ENCODE results near the gene CDIP1.

DNA sequence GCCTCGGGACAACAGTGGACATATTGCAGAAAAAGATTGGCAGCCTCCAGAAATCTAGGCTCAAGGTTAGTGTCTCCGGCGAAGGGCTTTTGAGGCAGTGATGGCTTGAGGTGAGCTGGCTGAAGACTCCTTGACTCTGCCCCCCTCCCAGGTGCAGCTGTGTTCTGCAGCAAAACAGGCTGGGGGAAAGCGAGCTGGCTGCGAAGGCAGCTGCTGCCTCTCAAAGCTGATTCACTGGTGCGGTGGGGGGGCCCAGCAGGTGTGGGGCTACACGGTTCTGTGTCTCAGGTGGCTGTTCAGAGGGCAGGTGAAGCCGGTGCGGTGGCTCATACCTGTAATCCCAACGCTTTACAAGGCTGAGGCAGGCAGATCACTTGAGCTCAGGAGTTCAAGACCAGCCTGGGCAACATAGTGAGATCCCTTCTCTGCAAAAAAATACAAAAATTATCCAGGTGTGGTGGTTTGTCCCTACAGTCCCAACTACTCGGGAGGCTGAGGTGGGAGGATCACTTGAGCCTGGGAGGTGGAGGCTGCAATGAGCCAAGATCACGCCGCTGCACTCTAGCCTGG, 40.5 kb upstream of the CDIP1 start:
- TF ChIP-seq POLR2A (IDR thresholded peaks at IDR 0.05) (no peak), EP300 (IDR thresholded peaks at IDR 0.05) (no peak)
- TF ChIP-seq, protein P1, sequence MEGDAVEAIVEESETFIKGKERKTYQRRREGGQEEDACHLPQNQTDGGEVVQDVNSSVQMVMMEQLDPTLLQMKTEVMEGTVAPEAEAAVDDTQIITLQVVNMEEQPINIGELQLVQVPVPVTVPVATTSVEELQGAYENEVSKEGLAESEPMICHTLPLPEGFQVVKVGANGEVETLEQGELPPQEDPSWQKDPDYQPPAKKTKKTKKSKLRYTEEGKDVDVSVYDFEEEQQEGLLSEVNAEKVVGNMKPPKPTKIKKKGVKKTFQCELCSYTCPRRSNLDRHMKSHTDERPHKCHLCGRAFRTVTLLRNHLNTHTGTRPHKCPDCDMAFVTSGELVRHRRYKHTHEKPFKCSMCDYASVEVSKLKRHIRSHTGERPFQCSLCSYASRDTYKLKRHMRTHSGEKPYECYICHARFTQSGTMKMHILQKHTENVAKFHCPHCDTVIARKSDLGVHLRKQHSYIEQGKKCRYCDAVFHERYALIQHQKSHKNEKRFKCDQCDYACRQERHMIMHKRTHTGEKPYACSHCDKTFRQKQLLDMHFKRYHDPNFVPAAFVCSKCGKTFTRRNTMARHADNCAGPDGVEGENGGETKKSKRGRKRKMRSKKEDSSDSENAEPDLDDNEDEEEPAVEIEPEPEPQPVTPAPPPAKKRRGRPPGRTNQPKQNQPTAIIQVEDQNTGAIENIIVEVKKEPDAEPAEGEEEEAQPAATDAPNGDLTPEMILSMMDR (IDR thresholded peaks at IDR 0.05) = no peak
